ENCODE results near the gene ERGIC3. TPM values are rescaled to one million over a fixed set of nuclear protein-coding genes. Genes with fewer than 3 reads are reported as not detected.

ERGIC3 gene
- total RNA-seq, 1 donor from 2014 or later = 123 TPM

GRCh38 chr20:35583636-35584560 lies 42.0 kb downstream of the ERGIC3 start:
- no peaks in the 10 kb centered on the region for H3K4me1 Mint-ChIP-seq
- no peak overlapping the region for H3K4me3 Mint-ChIP-seq
- DNase-seq = no peak
- no peaks in the 10 kb centered on the region for H3K27me3 Mint-ChIP-seq
- no peaks in the 10 kb centered on the region for H3K9me3 Mint-ChIP-seq
- intact Hi-C loops (cut with micrococcal nuclease) = no loop called here
- no peaks in the 10 kb centered on the region for H3K36me3 Mint-ChIP-seq (ENCODE audit: low read depth)
- H3K27ac Mint-ChIP-seq = no peak overlapping the region

GRCh38 chr20:35586751-35587425 lies 45.0 kb downstream of the ERGIC3 start:
- intact Hi-C loops (cut with micrococcal nuclease) = no loop called here
- DNase-seq = no peak
- Mint-ChIP-seq H3K36me3 (ENCODE audit: low read depth) (no peaks in the 10 kb centered on the region), H3K4me3 (no peak overlapping the region), H3K27me3 (no peaks in the 10 kb centered on the region), H3K9me3 (no peaks in the 10 kb centered on the region), H3K27ac (no peak overlapping the region), H3K4me1 (no peaks in the 10 kb centered on the region)

- H3K27me3 Mint-ChIP-seq = no peaks in the 10 kb centered on the region
- H3K4me3 Mint-ChIP-seq = no peak overlapping the region
- H3K9me3 Mint-ChIP-seq = no peaks in the 10 kb centered on the region
- no peak for DNase-seq
- intact Hi-C loops (cut with micrococcal nuclease) = no loop called here
- no peaks in the 10 kb centered on the region for H3K36me3 Mint-ChIP-seq (ENCODE audit: low read depth)
- no peaks in the 10 kb centered on the region for H3K4me1 Mint-ChIP-seq
- H3K27ac Mint-ChIP-seq = no peak overlapping the region
Observed at GRCh38 chr20:35587436-35587835, 45.6 kb downstream of the ERGIC3 start.

- intact Hi-C loops (cut with micrococcal nuclease) = no loop called here
- Mint-ChIP-seq H3K27me3 (no peaks in the 10 kb centered on the region), H3K9me3 (no peaks in the 10 kb centered on the region), H3K36me3 (ENCODE audit: low read depth) (no peaks in the 10 kb centered on the region), H3K4me3 (no peak overlapping the region), H3K4me1 (no peaks in the 10 kb centered on the region), H3K27ac (no peak overlapping the region)
- DNase-seq = no peak
Observed at GRCh38 chr20:35588397-35588796, 46.5 kb downstream of the ERGIC3 start.

GRCh38 chr20:35592339-35592974 lies 50.6 kb downstream of the ERGIC3 start:
- H3K4me3 Mint-ChIP-seq = no peak overlapping the region
- H3K4me1 Mint-ChIP-seq = no peaks in the 10 kb centered on the region
- intact Hi-C loops (cut with micrococcal nuclease) = no loop called here
- no peaks in the 10 kb centered on the region for H3K36me3 Mint-ChIP-seq (ENCODE audit: low read depth)
- DNase-seq = no peak
- H3K27ac Mint-ChIP-seq = no peak overlapping the region
- peaks cover 7% of the 10 kb centered on the region for H3K27me3 Mint-ChIP-seq
- H3K9me3 Mint-ChIP-seq = no peaks in the 10 kb centered on the region

GRCh38 chr20:35595456-35595855 lies 53.6 kb downstream of the ERGIC3 start:
- no peak overlapping the region for H3K27ac Mint-ChIP-seq
- intact Hi-C loops (cut with micrococcal nuclease) = no loop called here
- no peak for DNase-seq
- H3K9me3 Mint-ChIP-seq = no peaks in the 10 kb centered on the region
- H3K4me3 Mint-ChIP-seq = no peak overlapping the region
- H3K36me3 Mint-ChIP-seq (ENCODE audit: low read depth) = no peaks in the 10 kb centered on the region
- no peaks in the 10 kb centered on the region for H3K4me1 Mint-ChIP-seq
- peaks cover 32% of the 10 kb centered on the region for H3K27me3 Mint-ChIP-seq

- H3K4me1 Mint-ChIP-seq = peaks cover 2% of the 10 kb centered on the region
- intact Hi-C loops (cut with micrococcal nuclease) = no loop called here
- H3K27ac Mint-ChIP-seq = no peak overlapping the region
- no peak for DNase-seq
- H3K4me3 Mint-ChIP-seq = no peak overlapping the region
- no peaks in the 10 kb centered on the region for H3K36me3 Mint-ChIP-seq (ENCODE audit: low read depth)
- peaks cover 36% of the 10 kb centered on the region for H3K27me3 Mint-ChIP-seq
- H3K9me3 Mint-ChIP-seq = no peaks in the 10 kb centered on the region
Observed at GRCh38 chr20:35595901-35596300, 54.0 kb downstream of the ERGIC3 start.

GRCh38 chr20:35597186-35597585 lies 55.3 kb downstream of the ERGIC3 start:
- intact Hi-C loops (cut with micrococcal nuclease) = no loop called here
- Mint-ChIP-seq H3K27ac (no peak overlapping the region), H3K4me1 (peaks cover 7% of the 10 kb centered on the region), H3K27me3 (peaks cover 44% of the 10 kb centered on the region), H3K4me3 (no peak overlapping the region), H3K36me3 (ENCODE audit: low read depth) (no peaks in the 10 kb centered on the region), H3K9me3 (no peaks in the 10 kb centered on the region)
- DNase-seq = no peak

- no peak for DNase-seq
- Mint-ChIP-seq H3K27me3 (peaks cover 55% of the 10 kb centered on the region), H3K4me3 (no peak overlapping the region), H3K9me3 (no peaks in the 10 kb centered on the region), H3K36me3 (ENCODE audit: low read depth) (peaks cover 2% of the 10 kb centered on the region), H3K27ac (no peak overlapping the region), H3K4me1 (peaks cover 9% of the 10 kb centered on the region)
- intact Hi-C loops (cut with micrococcal nuclease) = no loop called here
Observed at GRCh38 chr20:35598476-35598875, 56.6 kb downstream of the ERGIC3 start.

GRCh38 chr20:35598899-35599775 lies 57.3 kb downstream of the ERGIC3 start:
- H3K36me3 Mint-ChIP-seq (ENCODE audit: low read depth) = peaks cover 2% of the 10 kb centered on the region
- H3K27ac Mint-ChIP-seq = no peak overlapping the region
- no peaks in the 10 kb centered on the region for H3K9me3 Mint-ChIP-seq
- H3K4me3 Mint-ChIP-seq = no peak overlapping the region
- peaks cover 57% of the 10 kb centered on the region for H3K27me3 Mint-ChIP-seq
- intact Hi-C loops (cut with micrococcal nuclease) = no loop called here
- DNase-seq = no peak
- peaks cover 9% of the 10 kb centered on the region for H3K4me1 Mint-ChIP-seq

- Mint-ChIP-seq H3K27ac (no peak overlapping the region), H3K36me3 (ENCODE audit: low read depth) (peaks cover 2% of the 10 kb centered on the region), H3K4me3 (no peak overlapping the region), H3K9me3 (no peaks in the 10 kb centered on the region), H3K4me1 (peaks cover 9% of the 10 kb centered on the region), H3K27me3 (peaks cover 57% of the 10 kb centered on the region)
- no peak for DNase-seq
- intact Hi-C loops (cut with micrococcal nuclease) = loop anchor here (2.0 to 10.0 kb wide), 3 partner anchors 63 to 285 kb away; partner anchors contain the start of genes CPNE1, NFS1, RBM12 and ROMO1
Observed at GRCh38 chr20:35599776-35600120, 57.9 kb downstream of the ERGIC3 start.

- Mint-ChIP-seq H3K4me3 (peak overlapping the region; percentile 81), H3K27ac (no peak overlapping the region), H3K4me1 (peaks cover 9% of the 10 kb centered on the region), H3K9me3 (no peaks in the 10 kb centered on the region), H3K36me3 (ENCODE audit: low read depth) (peaks cover 2% of the 10 kb centered on the region), H3K27me3 (peaks cover 61% of the 10 kb centered on the region)
- intact Hi-C loops (cut with micrococcal nuclease) = loop anchor here (2.0 to 10.0 kb wide), 3 partner anchors 62 to 284 kb away; partner anchors contain the start of genes CPNE1, NFS1, RBM12 and ROMO1
- DNase-seq = no peak
Observed at GRCh38 chr20:35600176-35600992, 58.5 kb downstream of the ERGIC3 start.
